Measurements from ENCODE around the gene DHRS7C.

Gene DHRS7C

GRCh38 chr17:9820448-9820847 lies 29.1 kb upstream of the DHRS7C start:
- Histone ChIP-seq H3K27me3 (ENCODE audit: insufficient read depth, low read length) (no peaks in the 10 kb centered on the region), H3K4me3 (ENCODE audit: low read length) (no peak overlapping the region), H3K36me3 (ENCODE audit: insufficient read depth, low read length) (no peaks in the 10 kb centered on the region), H3K4me1 (ENCODE audit: insufficient read depth, low read length) (no peaks in the 10 kb centered on the region), H3K9me3 (ENCODE audit: low read length) (no peaks in the 10 kb centered on the region), H2AFZ (ENCODE audit: low read depth, low read length) (no peak overlapping the region)

DNA sequence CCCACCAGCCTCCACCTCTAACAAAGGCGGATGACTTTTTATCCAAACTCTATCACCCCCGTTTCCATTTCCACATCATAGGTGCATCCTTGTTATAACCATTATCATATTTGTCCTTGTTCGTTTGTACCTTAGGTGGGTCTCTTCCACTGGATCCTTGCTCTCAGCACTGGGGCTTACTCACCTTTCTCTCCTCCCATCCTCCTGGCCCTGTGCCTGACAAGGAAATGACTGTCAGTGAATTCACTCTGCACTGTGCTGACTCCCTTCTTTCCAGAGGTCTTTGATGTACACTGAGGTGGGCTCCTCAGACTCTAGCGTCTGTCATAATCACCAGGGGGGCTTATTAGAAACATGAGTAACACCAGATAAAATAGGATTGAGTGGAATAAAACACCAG lies 27.4 kb upstream of the DHRS7C start:
- Histone ChIP-seq H3K4me3 (ENCODE audit: low read length) (no peak overlapping the region), H2AFZ (ENCODE audit: low read depth, low read length) (no peak overlapping the region)

DNA sequence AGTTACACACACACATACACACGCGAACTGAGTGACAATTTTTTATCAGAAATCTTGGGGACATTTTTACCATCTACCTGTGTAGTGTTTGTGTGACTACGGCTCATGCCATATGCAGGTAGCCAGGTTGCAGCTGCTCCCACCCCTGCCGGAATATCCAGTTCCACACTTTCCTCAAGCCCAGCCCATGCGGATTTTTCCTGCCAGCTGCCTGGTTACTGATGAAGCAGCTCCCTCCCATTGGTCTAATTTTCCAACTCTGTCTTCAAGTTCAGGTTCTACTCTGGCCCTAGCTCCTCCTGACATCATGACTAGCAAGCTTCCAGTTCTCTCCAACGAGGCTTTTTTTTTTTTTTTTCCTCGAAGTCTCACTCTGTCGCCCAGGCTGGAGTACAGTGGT lies 25.7 kb upstream of the DHRS7C start:
- no peaks in the 10 kb centered on the region for H3K9me3 ChIP-seq (ENCODE audit: low read length)
- H3K27me3 ChIP-seq (ENCODE audit: insufficient read depth, low read length) = no peaks in the 10 kb centered on the region
- no peaks in the 10 kb centered on the region for H3K36me3 ChIP-seq (ENCODE audit: insufficient read depth, low read length)
- H2AFZ ChIP-seq (ENCODE audit: low read depth, low read length) = no peak overlapping the region
- H3K4me1 ChIP-seq (ENCODE audit: insufficient read depth, low read length) = no peaks in the 10 kb centered on the region
- no peak overlapping the region for H3K4me3 ChIP-seq (ENCODE audit: low read length)

More for the DNA sequence above, 27.4 kb upstream of the DHRS7C start:
- Histone ChIP-seq H3K4me1 (ENCODE audit: insufficient read depth, low read length) (no peaks in the 10 kb centered on the region), H3K27me3 (ENCODE audit: insufficient read depth, low read length) (no peaks in the 10 kb centered on the region), H3K9me3 (ENCODE audit: low read length) (no peaks in the 10 kb centered on the region), H3K36me3 (ENCODE audit: insufficient read depth, low read length) (no peaks in the 10 kb centered on the region)

- no peaks in the 10 kb centered on the region for H3K36me3 ChIP-seq (ENCODE audit: insufficient read depth, low read length)
- H2AFZ ChIP-seq (ENCODE audit: low read depth, low read length) = no peak overlapping the region
- no peak overlapping the region for H3K4me3 ChIP-seq (ENCODE audit: low read length)
- H3K27me3 ChIP-seq (ENCODE audit: insufficient read depth, low read length) = no peaks in the 10 kb centered on the region
- H3K9me3 ChIP-seq (ENCODE audit: low read length) = no peaks in the 10 kb centered on the region
- no peaks in the 10 kb centered on the region for H3K4me1 ChIP-seq (ENCODE audit: insufficient read depth, low read length)
These were observed 25.1 kb upstream of the DHRS7C start for GRCh38 chr17:9816472-9816871.

GRCh38 chr17:9814337-9814945 lies 23.0 kb upstream of the DHRS7C start:
- H3K4me3 ChIP-seq (ENCODE audit: low read length) = no peak overlapping the region
- no peaks in the 10 kb centered on the region for H3K9me3 ChIP-seq (ENCODE audit: low read length)
- no peak overlapping the region for H2AFZ ChIP-seq (ENCODE audit: low read depth, low read length)
- no peaks in the 10 kb centered on the region for H3K4me1 ChIP-seq (ENCODE audit: insufficient read depth, low read length)
- H3K36me3 ChIP-seq (ENCODE audit: insufficient read depth, low read length) = no peaks in the 10 kb centered on the region
- no peaks in the 10 kb centered on the region for H3K27me3 ChIP-seq (ENCODE audit: insufficient read depth, low read length)

GRCh38 chr17:9813166-9813565 lies 21.8 kb upstream of the DHRS7C start:
- Histone ChIP-seq H3K9me3 (ENCODE audit: low read length) (no peaks in the 10 kb centered on the region), H3K36me3 (ENCODE audit: insufficient read depth, low read length) (no peaks in the 10 kb centered on the region), H3K4me3 (ENCODE audit: low read length) (no peak overlapping the region), H3K27me3 (ENCODE audit: insufficient read depth, low read length) (no peaks in the 10 kb centered on the region), H3K4me1 (ENCODE audit: insufficient read depth, low read length) (no peaks in the 10 kb centered on the region), H2AFZ (ENCODE audit: low read depth, low read length) (no peak overlapping the region)

DNA sequence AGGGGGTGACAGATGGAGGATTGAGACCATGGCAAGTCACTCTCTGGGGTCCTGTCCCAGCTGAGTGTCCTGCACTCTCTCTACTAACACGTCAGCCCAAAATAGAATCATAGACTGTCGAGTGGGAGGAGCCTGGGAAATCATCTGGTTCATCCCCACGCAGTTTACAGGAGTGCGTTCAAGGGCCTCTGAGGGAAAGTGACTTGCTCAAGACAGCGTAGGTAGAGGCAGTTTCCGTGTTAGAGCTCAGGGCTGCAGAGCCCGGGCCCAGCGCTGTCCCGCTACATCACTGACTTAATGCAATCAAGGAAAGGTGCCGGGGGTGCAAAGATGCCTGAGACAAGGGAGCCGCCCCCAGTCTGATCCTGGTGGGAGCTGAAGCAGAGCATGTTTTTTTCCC lies 20.1 kb upstream of the DHRS7C start:
- Histone ChIP-seq H3K36me3 (ENCODE audit: insufficient read depth, low read length) (no peaks in the 10 kb centered on the region), H3K4me1 (ENCODE audit: insufficient read depth, low read length) (no peaks in the 10 kb centered on the region), H3K4me3 (ENCODE audit: low read length) (no peak overlapping the region), H3K9me3 (ENCODE audit: low read length) (no peaks in the 10 kb centered on the region), H2AFZ (ENCODE audit: low read depth, low read length) (no peak overlapping the region), H3K27me3 (ENCODE audit: insufficient read depth, low read length) (no peaks in the 10 kb centered on the region)

DNA sequence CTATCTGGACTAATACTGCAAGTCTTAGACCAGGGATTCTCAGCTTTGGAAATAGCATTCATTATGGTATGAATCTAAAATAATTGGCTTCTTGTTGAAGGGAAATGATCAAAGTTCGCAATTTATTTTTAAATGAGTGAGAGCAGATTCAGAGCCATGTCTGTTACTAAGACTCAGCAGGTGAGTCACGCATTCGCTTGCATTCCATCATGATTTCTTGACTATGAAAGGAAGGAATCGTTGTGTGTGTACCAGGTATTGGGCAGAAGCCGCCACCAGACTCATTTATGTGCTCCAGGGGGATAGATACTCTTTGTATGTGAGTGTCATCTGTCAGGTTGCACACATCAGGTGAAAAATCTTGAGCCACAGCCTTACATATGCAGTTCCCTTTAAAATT lies 19.7 kb upstream of the DHRS7C start:
- Histone ChIP-seq H3K27me3 (ENCODE audit: insufficient read depth, low read length) (no peaks in the 10 kb centered on the region), H3K4me3 (ENCODE audit: low read length) (no peak overlapping the region), H3K36me3 (ENCODE audit: insufficient read depth, low read length) (no peaks in the 10 kb centered on the region), H2AFZ (ENCODE audit: low read depth, low read length) (no peak overlapping the region), H3K4me1 (ENCODE audit: insufficient read depth, low read length) (no peaks in the 10 kb centered on the region), H3K9me3 (ENCODE audit: low read length) (no peaks in the 10 kb centered on the region)

DNA sequence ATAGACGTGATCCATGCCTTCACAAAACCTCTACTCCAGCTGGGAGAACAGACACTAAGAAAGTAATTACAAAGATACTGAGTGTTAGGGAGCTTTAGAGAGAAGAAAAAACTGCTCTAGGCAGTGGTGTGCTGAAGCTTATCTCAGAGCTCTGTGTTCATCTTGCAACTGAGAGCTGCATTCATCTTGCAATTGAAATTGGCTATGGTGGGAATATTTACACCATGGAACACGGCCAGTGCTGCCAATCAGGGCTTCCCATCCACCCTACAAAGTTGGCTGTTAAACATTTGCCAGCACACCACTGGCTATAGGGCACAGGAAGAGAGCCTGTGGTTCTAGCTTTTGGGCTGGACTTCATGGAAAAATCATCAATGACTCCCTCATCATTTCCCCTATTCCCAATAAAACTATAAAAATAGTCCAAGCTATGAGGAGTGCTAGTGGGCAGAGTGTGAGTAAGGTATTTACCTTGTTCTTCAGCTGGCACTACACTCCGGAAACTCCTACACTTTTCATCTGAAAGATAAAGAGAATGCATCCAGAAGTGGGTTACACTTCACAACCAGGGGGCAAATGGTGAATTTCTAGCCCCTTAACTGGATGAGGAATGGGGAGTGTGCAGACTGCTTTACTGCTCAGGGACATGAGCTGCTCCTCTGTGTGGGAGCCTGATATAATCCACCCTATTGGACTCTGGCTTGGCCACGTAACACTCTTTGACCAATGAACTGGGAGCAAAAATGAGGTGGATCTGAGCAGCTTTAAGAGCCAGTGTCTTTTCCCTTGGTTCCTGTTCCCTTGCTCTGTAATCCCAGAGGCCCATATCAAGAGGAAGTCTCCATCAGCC lies 18.9 kb upstream of the DHRS7C start:
- no peaks in the 10 kb centered on the region for H3K9me3 ChIP-seq (ENCODE audit: low read length)

DNA sequence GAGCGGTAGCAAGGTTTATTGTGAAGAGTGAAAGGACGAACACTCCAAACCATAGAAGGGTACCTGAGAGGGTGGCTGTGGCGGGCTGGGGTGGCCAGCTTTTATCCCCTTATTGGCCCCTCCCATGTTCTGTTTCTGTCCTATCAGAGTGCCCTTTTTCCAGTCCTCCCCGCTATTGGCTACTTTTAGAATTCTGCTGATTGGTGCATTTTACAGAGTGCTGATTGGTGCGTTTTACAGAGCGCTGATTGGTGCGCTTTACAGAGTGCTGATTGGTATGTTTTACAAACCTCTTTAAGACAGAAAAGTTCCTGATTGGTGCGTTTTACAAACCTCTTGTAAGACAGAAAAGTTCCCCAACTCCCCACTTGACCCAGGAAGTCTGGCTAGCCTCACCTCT lies 18.0 kb upstream of the DHRS7C start:
- H3K36me3 ChIP-seq (ENCODE audit: insufficient read depth, low read length) = no peaks in the 10 kb centered on the region

More for the DNA sequence above, 18.9 kb upstream of the DHRS7C start:
- Histone ChIP-seq H3K36me3 (ENCODE audit: insufficient read depth, low read length) (no peaks in the 10 kb centered on the region), H3K27me3 (ENCODE audit: insufficient read depth, low read length) (no peaks in the 10 kb centered on the region), H2AFZ (ENCODE audit: low read depth, low read length) (no peak overlapping the region), H3K4me3 (ENCODE audit: low read length) (no peak overlapping the region), H3K4me1 (ENCODE audit: insufficient read depth, low read length) (no peaks in the 10 kb centered on the region)

GRCh38 chr17:9806699-9807098 lies 15.3 kb upstream of the DHRS7C start:
- no peaks in the 10 kb centered on the region for H3K36me3 ChIP-seq (ENCODE audit: insufficient read depth, low read length)
- no peaks in the 10 kb centered on the region for H3K4me1 ChIP-seq (ENCODE audit: insufficient read depth, low read length)
- H3K9me3 ChIP-seq (ENCODE audit: low read length) = no peaks in the 10 kb centered on the region
- no peak overlapping the region for H3K4me3 ChIP-seq (ENCODE audit: low read length)
- H2AFZ ChIP-seq (ENCODE audit: low read depth, low read length) = no peak overlapping the region
- no peaks in the 10 kb centered on the region for H3K27me3 ChIP-seq (ENCODE audit: insufficient read depth, low read length)

More for the DNA sequence above, 18.0 kb upstream of the DHRS7C start:
- Histone ChIP-seq H3K9me3 (ENCODE audit: low read length) (no peaks in the 10 kb centered on the region), H3K4me3 (ENCODE audit: low read length) (no peak overlapping the region), H3K27me3 (ENCODE audit: insufficient read depth, low read length) (no peaks in the 10 kb centered on the region), H2AFZ (ENCODE audit: low read depth, low read length) (no peak overlapping the region), H3K4me1 (ENCODE audit: insufficient read depth, low read length) (no peaks in the 10 kb centered on the region)

DNA sequence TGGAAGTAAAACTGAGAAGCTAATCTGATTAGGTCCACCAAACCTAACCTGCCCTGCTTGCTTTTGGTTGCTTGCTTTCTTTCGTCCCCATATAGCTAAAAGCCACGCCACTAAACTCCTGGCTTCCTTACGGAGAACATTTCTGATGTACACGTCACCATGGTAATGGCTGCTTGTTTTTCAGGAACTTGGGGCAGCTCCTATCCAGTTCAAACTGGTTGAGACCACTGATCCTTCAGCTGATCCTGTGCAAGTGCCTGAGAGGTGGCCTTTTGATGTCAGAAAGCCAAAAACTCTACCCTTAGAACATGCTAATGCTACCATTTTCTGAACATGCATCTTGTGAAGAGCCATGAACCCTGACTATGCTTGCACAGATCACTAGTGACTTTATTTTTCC lies 14.4 kb upstream of the DHRS7C start:
- H3K9me3 ChIP-seq (ENCODE audit: low read length) = no peaks in the 10 kb centered on the region
- no peak overlapping the region for H2AFZ ChIP-seq (ENCODE audit: low read depth, low read length)
- H3K4me3 ChIP-seq (ENCODE audit: low read length) = no peak overlapping the region
- H3K36me3 ChIP-seq (ENCODE audit: insufficient read depth, low read length) = no peaks in the 10 kb centered on the region
- H3K4me1 ChIP-seq (ENCODE audit: insufficient read depth, low read length) = no peaks in the 10 kb centered on the region
- no peaks in the 10 kb centered on the region for H3K27me3 ChIP-seq (ENCODE audit: insufficient read depth, low read length)

- no peak overlapping the region for H3K4me3 ChIP-seq (ENCODE audit: low read length)
- H2AFZ ChIP-seq (ENCODE audit: low read depth, low read length) = no peak overlapping the region
- no peaks in the 10 kb centered on the region for H3K9me3 ChIP-seq (ENCODE audit: low read length)
These were observed 11.3 kb upstream of the DHRS7C start for GRCh38 chr17:9802697-9803096.

More at GRCh38 chr17:9802697-9803096, 11.3 kb upstream of the DHRS7C start:
- Histone ChIP-seq H3K36me3 (ENCODE audit: insufficient read depth, low read length) (no peaks in the 10 kb centered on the region), H3K27me3 (ENCODE audit: insufficient read depth, low read length) (no peaks in the 10 kb centered on the region), H3K4me1 (ENCODE audit: insufficient read depth, low read length) (no peaks in the 10 kb centered on the region)
